Measurements from ENCODE around the gene TM9SF2.

Gene TM9SF2

DNA sequence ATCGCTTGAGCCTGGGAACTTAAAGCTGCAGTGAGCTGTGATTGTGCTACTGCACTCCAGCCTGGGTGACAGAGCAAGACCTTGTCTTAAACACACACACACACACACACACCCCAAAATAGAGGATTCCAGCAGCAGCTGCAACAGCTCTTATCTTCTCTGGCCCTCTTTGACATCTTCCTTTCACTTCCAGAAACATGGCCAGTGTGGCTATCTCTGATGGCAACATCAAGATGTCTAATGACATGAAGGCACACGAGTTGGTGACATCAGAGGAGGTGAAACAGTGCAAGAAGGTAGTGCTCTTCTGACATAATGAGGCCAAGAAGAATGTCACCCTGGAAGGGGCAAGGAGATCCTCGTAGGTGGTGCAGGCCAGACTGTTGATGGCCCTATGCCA lies 81.2 kb downstream of the TM9SF2 start:
- no peak for DNase-seq

DNA sequence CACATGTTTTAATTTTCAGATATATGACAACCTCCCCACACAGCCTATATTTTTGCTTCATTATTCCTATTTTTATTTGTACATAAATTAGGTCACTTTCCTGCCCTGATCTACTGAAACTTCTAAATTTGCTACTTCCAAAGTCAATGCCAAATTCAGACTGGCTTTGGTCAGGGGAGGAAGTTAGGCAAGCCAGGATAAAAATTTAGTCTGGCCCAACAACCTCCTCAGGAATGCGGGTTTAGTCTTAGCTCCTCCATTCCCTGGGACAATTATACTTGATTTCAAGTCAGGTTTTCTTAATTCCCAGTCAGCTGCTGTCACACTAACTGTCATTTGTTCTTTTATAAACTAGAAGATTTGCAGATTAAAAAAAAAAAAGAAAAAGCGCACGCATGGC lies 84.3 kb downstream of the TM9SF2 start:
- no peak for DNase-seq

DNA sequence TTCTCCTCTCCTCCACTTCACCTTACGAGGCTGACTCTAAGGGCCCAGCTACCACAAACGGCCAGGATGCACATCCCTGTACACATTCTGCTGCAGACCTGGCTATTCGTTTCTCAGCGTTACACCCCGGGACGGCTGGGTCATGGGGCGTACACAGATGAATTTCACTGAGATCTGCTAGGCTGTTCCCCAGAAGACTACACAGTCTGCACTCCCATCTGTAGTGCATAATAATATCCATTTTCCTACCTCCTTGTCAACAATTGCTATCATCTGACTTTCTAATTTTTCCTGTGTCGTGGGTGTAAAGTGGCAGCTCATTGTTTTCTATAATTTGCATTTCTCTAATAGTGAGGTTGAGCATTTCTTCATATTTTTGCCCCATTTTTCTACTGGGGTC lies 85.7 kb downstream of the TM9SF2 start:
- DNase-seq: no peak

DNA sequence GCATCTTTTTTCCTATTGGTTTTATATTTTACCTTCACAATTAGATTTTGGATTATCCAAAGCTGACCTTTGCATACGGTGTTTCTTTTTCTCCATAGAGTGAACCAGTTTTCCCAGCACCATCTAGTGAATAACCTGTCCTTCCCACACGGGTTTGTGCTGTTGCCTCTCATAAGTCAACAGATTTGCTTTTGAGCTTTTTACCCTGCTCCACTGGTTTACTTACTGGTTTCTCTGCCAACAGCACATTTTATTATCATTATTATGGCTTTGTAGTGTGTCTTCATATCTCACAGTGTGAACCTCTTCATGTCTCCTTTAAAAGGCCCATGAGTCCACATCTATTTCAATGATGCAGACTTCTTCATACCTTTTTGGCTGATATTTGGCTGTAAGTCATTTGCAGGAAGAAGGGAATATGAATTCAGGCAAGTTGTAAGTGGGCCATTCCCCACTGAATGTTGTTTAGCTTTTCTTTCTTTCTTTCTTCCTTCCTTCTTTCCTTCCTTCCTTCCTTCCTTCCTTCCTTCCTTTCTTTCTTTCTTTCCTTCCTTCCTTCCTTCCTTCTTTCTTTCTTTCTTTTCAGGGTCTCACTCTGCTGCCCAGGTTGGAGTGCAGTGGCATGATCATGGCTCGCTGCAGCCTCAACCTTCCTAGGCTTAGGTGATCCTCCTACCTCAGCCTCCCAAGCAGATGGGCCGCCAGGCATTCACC lies 86.8 kb downstream of the TM9SF2 start:
- DNase-seq: no peak

DNA sequence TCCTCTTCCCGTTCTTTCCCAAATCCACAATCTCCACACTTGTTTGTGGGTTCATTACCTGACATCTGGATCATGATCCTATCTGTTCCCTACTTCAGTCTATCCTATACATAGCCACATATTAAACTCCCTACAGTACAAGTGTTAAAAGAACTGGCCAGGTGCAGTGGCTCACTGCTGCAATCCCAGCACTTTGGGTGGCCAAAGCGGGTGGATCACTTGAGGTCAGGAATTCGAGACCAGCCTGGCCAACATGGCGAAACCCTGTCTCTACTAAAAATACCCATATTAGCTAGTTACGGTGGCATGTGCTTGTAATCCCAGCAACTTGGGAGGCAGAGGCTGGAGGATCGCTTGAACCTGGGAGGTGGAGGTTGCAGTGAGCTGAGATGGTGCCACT lies 88.3 kb downstream of the TM9SF2 start:
- no peak for DNase-seq

DNA sequence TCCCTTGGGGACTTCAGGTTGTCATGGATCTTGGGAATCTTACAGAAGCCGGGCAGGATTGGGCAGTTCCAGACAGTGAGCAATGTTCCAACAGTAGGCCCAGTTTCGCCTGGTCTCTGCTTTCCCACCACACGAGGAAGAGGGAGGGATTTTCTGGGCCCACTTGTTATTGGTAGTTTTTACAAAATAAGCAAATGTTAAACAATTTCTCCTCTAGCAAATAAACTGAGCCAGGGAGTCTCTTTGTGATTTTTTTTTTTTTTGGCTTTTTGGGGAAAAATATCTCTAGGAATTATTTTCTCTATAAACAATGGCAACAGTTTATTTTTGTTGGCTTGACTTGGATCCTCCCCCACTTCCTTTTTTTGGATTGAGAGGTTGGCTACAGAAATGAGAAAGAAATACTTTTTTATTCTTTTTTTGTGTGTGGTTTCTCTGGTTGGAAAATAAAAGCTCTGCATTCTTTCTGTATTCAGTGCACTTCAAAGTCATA lies 89.3 kb downstream of the TM9SF2 start:
- DNase-seq: no peak

DNA sequence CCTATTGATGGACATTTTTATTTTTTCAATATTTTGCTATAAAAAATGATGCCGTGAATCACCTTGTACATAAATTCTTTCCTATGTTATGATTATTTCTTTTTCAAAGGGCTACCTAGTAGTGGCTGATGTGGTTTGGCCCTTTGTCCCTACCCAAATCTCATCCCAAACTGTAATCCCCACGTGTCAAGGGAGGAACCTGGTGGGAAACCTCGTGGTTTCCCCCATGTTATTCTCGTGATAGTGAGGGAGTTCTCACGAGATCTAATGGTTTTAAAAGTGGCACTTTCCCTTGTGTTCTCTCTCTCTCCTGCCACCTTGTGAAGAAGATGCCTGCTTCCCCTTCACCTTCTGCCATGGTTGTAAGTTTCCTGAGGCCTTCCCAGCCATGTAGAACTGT lies 94.9 kb downstream of the TM9SF2 start:
- DNase-seq: no peak

DNA sequence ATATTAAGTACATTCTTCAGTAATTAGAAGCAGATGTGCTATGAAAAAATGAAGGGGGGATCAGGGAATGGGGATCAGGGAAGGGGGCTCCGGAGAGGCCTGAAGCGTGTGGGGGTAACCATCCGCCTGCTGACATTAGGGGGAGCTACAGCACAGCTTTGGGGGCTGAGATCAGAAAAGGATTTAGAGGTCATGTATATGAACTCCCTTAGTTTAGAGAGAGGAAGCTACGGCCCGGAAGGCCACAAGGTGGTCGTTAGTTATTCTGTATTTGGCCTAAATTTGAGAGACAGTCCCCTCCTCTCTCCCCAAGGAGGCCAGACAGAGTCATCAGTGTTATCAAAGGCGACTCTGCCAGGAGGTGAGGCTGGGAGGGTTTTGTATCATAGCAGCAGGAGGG lies 99.0 kb downstream of the TM9SF2 start:
- DNase-seq: no peak

DNA sequence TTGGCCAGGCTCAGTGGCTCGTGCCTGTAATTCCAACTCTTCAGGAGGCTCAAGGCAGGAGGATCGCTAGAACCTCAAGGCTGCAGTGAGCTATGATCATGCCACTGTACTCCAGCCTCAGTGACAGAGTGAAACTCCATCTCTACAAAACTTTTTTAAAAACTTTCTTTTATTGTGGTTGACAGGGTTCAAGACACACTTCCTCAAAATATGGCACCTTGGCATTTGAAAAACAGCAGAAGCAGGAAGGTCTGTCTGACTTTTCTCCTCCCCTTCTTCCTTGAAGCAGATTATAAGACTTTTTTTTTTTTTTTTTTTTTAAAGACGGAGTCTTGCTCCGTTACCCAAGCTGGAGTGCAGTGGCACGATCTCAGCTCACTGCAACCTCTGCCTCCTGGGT lies 100.3 kb downstream of the TM9SF2 start:
- no peak for DNase-seq

DNA sequence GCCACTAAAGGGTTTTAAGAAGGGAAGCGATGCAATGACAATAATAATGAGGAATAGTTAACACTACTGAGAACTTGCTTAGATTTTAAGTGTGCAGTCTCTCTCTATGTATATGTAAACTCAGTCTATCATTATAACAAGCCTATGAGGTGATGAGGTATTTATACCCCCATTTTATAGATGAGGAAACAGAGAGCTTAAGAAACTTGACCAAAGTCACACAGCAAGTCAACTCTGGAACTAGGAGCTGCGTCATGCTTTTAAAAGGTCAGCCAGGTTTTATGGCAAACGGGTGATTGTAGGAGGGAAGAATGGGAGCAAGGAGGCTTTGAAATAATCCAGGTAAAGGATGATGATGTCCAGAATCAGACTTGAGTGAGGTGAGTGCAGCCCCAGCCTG lies 103.4 kb downstream of the TM9SF2 start:
- no peak for DNase-seq

DNA sequence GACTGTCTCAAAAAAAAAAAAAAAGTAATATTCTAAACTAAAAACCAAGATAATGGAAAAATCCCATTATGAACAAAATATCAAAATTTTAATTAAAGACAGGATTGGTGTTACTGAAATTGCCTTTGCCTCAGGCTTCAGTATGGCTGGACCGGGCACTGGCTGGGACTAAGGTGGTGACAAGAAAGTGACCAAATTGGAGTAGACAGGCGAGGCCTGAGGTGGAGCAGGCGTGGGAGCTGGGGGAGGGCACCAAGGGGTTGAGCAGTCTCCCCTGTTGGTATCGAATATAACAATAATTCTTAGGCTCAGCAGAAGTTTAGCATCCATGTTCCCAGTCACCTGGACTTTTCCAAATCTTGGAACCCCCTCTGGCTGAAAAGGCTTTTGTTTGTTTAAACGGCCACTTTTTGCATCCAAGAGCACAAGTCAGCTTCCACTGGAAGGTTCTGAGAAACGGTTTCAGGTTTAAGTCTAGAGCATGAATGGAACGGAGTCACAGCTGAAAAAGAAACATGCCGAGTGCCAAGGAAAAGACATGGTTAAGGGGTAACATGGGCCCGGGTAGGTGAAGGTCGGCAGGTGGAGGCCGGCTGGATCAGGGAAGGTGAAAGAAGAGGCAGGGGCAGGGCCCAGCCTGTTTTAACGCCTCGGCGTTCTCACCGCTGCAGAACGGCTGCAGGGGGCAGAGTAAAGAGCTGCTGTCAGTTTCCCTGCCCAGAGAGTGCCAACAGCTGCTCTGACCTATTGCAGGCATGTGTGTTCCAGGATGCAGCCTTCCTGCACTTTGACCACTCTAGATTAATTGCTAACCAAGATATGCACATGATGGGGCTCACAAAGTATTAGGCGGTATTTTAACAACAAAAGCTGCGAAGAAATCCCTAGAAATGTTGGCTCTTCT lies 104.4 kb downstream of the TM9SF2 start:
- DNase-seq: peak; percentile 31

DNA sequence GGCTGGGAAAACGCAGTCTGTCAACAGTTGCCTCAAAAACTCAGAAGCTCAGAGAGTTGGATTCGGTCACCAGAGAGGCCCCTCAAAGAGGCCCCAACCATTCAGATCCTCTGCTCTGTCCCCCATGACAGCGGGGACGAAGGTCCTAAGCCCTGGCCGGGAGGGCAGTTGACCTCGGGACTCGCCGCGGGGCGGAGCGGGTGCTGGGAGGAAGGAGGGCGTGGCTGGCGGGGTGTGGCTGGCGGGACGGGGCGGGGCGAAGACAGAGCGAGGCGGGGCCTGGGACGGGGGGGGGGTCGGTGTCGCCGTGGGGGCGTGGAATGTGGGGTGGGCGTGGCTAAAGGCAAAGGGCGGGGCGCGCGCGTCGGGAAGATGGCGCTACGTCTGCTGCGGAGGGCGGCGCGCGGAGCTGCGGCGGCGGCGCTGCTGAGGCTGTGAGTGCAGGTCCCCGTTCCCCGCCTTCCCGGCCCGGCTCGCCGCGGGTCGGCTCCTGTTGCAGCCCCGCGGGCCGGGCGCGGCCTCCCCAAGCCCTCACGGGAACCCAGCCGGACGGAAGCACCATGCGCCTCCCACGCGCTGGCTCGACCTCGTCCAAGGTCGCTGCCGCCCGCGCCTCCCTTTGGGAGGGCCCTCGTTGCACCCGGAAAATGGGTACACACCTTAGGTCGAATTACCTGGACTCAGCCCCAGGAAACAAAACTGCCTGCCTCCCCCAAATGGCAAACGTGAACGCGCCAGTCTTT lies 105.2 kb downstream of the TM9SF2 start, which contains the start of gene CLYBL:
Gene CLYBL (plus strand): TSS at position 367 of the 743 bp plus-strand sequence.
- peak; percentile 86 for DNase-seq

DNA sequence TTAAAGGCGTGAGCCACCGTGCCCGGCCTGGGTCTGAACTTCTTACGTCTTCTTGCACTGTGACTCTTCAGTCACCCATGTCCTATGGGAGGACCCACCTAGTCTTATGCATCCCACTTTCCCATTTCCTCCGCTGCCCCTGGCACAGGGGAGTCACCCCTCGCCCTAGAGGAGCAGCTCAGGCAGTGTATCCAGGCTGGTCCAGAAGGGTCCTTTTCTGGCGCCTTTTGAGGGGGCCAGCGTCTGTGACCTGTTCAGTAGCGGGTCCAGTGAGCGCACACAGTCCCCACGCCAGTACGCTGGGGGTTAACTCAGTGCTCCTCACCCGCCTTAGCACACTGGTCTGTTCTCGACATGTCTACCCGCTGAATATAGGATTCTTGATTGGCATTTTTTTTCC lies 107.1 kb downstream of the TM9SF2 start:
- no peak for DNase-seq

DNA sequence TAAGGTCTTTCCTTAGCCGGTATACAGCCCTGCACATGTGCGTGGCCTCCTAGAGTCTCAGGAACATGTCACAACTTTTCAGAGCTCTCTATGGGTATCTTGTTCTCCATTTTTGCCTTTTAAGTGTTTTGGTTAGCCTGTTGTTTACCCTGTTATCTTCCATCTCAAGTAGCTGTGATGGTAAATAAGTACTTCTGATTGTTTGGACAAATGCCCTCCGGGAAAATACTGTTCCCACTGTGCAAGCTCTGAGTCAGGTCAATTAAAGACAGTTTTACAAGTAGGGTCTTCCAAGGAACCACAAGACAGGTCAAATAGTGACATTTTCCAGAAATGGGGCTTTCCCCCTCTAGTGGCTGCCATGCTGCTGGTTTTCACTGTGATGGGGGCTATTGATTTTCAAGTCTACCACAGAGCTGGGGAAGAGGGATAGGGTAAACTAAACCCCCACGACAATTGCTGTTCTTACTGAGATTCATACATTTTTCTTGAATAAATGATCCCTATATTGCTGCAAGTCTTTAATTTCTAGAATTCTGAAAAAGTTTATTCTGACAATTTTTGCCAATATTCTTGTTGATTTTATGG lies 109.5 kb downstream of the TM9SF2 start:
- DNase-seq: no peak

Measured in effector CD4-positive, alpha-beta T cell (primary cell).